Measurements from ENCODE around the gene FNDC3B.
A peak's percentile ranks its signal among the peaks of the same experiment; 100 is the strongest.

Gene FNDC3B

DNA sequence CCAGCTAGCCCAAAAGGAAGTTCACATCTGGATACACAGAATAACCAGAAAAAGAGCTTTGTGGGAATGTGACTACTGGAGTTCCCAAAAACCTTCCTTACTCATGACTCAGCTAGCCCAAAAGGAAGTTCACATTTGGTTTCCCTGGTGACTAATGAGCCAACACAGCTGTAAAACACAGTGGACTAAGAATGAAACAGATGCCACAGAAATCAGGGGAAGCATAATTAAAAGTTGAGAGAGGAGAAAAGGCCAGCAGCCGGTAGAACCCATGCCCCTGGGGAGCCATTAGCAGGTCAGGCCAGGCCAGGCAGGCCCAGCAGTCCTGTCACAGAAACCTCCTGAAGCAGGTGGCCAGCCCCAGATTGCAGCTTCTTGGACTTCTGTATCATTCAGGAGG lies 278.6 kb downstream of the FNDC3B start:
- in situ Hi-C loops (cut with HindIII; ENCODE audit: low sequenced_read_pairs) = no loop called here
- H3K4me3 ChIP-seq (ENCODE audit: low read depth, low read length) = no peak overlapping the region
- TF ChIP-seq, protein P1, sequence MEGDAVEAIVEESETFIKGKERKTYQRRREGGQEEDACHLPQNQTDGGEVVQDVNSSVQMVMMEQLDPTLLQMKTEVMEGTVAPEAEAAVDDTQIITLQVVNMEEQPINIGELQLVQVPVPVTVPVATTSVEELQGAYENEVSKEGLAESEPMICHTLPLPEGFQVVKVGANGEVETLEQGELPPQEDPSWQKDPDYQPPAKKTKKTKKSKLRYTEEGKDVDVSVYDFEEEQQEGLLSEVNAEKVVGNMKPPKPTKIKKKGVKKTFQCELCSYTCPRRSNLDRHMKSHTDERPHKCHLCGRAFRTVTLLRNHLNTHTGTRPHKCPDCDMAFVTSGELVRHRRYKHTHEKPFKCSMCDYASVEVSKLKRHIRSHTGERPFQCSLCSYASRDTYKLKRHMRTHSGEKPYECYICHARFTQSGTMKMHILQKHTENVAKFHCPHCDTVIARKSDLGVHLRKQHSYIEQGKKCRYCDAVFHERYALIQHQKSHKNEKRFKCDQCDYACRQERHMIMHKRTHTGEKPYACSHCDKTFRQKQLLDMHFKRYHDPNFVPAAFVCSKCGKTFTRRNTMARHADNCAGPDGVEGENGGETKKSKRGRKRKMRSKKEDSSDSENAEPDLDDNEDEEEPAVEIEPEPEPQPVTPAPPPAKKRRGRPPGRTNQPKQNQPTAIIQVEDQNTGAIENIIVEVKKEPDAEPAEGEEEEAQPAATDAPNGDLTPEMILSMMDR (IDR thresholded peaks at IDR 0.05; ENCODE audit: low read depth, low read length, missing control alignments) = no peak
- peak; percentile 91 for DNase-seq (ENCODE audit: low read depth)

DNA sequence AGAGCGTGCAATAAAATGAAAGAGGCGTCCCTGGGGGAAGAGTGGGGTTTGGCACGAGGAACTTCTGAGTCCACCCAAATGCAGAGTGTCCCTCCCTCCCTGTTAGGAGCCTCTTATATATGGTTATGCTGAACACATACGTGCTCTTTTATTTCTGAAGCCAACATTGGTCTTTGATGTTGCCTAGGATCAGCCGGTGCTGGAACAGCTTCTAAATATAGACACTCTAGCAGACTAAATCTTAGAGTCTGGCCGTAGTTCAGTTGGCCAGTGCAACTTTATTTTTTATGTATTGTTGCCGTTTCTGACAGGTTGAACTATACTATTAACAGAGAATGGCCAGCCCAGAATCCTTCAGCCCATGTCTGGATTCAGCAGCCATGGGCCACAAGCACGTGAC lies 280.2 kb downstream of the FNDC3B start:
- in situ Hi-C loops (cut with HindIII; ENCODE audit: low sequenced_read_pairs) = no loop called here

DNA sequence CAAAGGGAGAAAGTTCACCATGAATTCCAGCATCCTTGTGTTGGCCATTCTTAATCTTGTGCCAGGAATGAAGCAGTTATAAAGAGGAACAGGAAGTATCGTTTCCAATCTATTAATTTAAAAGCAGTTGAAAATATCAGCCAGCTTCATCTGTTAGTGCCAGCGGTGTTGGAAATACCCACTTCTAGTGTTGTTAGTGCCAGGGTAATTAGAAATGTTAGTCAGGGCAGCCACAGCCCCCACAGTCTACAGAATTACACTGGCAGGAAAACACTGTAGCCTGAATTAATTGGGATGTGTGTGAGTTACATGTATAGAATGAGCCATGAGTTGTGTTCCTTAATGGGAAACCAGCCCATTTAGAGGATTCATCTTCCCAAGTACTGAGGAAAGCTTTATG lies 281.1 kb downstream of the FNDC3B start:
- TF ChIP-seq, protein P1 (IDR thresholded peaks at IDR 0.05; ENCODE audit: low read depth, low read length, missing control alignments) = no peak
- in situ Hi-C loops (cut with HindIII; ENCODE audit: low sequenced_read_pairs) = no loop called here
- no peak for DNase-seq (ENCODE audit: low read depth)
- H3K4me3 ChIP-seq (ENCODE audit: low read depth, low read length) = no peak overlapping the region

More for the DNA sequence above, 280.2 kb downstream of the FNDC3B start:
- H3K4me3 ChIP-seq (ENCODE audit: low read depth, low read length) = no peak overlapping the region
- TF ChIP-seq, protein P1 (IDR thresholded peaks at IDR 0.05; ENCODE audit: low read depth, low read length, missing control alignments) = no peak
- DNase-seq (ENCODE audit: low read depth) = no peak

DNA sequence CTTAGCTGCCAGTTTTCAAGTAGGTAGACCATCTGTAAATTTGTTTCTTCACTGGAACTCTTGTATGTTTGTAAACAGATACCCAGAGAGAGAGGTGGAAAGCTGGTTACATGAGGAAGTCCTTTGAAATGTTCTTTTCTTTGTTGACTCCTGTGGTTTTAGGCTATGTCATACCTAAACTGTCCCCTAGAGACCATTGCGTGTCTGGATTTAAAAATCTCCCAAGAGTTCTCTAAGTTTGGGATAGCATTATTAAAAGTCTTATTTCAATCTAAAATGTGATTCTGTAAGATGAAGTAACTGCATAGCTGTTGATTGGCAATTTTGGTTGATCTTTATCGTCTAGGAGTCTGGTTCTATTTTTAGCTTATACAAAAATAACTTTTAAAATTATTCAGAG lies 281.7 kb downstream of the FNDC3B start:
- in situ Hi-C loops (cut with HindIII; ENCODE audit: low sequenced_read_pairs) = no loop called here
- H3K4me3 ChIP-seq (ENCODE audit: low read depth, low read length) = no peak overlapping the region
- DNase-seq (ENCODE audit: low read depth) = no peak
- TF ChIP-seq, protein P1 (IDR thresholded peaks at IDR 0.05; ENCODE audit: low read depth, low read length, missing control alignments) = no peak

DNA sequence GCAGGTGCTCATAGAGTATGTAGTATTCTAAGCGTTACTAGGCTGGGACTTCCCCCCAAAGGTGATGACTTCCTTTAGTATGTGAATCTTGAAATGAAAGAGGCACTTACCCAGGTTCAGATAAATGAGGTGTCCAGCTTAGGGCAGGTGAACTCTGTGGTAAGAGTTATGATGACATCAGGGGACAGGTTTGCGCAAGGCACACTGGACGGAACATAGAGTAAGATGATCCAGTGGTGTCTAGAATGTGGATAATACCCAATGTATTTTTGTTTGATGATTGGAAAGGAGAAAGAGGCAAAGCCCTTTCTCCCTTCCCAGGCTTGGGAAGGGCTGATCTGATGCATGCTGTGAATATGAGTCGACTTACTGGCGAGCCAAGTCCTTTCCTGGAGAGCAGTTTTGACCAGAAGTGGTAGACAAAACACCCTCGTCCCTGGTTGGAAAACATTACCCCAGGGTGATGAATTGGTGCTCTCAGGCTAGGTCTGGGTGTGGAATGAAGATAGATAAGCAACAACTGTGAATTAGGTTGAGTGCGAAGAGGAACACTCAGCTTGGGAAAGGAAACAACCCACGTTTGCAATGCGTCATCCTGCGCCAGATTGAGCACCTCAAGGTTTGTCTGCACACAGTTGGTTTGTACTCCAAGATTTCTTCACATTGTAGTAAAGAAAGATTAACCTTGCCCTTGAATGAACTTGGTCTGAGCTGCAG lies 284.7 kb downstream of the FNDC3B start:
- DNase-seq (ENCODE audit: low read depth) = peak; percentile 45

DNA sequence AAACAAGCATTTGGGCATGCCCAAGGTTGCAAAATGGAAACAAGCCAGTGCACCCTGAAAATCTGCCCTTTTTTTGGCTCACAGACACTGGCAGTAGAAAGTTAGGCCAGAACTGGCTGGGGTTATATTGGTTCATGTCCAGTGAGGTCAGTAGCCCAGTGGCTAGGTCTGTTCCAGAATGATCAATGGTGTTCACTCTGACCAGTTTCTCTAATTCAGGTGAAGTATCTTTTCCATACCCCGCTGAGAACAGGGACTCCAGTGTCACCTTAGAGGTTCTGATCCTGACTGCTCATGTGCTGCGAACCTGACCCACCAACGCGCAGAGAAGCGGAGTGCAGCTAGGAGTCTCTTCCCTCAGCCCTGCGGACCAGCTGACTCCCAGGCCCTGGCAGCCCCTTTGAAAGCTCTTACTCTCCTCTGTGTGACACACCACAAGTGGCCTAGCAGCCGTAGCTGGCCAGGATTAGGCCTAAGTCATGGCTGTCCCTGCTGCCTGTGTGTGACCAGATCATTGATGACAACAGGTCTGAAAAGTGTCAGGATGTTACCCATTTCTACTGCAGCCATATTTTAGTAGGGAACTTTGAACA lies 285.3 kb downstream of the FNDC3B start:
- TF ChIP-seq, protein P1 (IDR thresholded peaks at IDR 0.05; ENCODE audit: low read depth, low read length, missing control alignments) = no peak
- in situ Hi-C loops (cut with HindIII; ENCODE audit: low sequenced_read_pairs) = no loop called here
- no peak overlapping the region for H3K4me3 ChIP-seq (ENCODE audit: low read depth, low read length)
- no peak for DNase-seq (ENCODE audit: low read depth)

More for the DNA sequence above, 284.7 kb downstream of the FNDC3B start:
- TF ChIP-seq, protein P1 (IDR thresholded peaks at IDR 0.05; ENCODE audit: low read depth, low read length, missing control alignments) = no peak
- in situ Hi-C loops (cut with HindIII; ENCODE audit: low sequenced_read_pairs) = no loop called here
- no peak overlapping the region for H3K4me3 ChIP-seq (ENCODE audit: low read depth, low read length)

Measured in astrocyte of the cerebellum (primary cell).